Peyer's patch (tissue), 4 donors: Measurements from ENCODE around the gene PYGL.

Experiments
- POLR2A ChIP-seq, 2 donors: fragments of 450-650 bp; IDR thresholded peaks; one replicate each; pipeline ENCODE4 v1.5.1; 2017; ENCODE audit warnings: antibody characterized with exemption in 2 of 2, mild to moderate bottlenecking in 2 of 2, moderate library complexity in 2 of 2
- TF ChIP-seq, protein P1 (sequence below), 6 experiments: fragments of 450-650 bp in 4 of 6; fragments of 200-600 bp in 2 of 6; sonication (generic) in 1 of 6; IDR thresholded peaks; one replicate each; pipeline ENCODE4 v1.5.1; 2017 to 2019; ENCODE audit warnings: antibody characterized with exemption in 6 of 6, mild to moderate bottlenecking in 3 of 6, moderate library complexity in 1 of 6

DNA sequence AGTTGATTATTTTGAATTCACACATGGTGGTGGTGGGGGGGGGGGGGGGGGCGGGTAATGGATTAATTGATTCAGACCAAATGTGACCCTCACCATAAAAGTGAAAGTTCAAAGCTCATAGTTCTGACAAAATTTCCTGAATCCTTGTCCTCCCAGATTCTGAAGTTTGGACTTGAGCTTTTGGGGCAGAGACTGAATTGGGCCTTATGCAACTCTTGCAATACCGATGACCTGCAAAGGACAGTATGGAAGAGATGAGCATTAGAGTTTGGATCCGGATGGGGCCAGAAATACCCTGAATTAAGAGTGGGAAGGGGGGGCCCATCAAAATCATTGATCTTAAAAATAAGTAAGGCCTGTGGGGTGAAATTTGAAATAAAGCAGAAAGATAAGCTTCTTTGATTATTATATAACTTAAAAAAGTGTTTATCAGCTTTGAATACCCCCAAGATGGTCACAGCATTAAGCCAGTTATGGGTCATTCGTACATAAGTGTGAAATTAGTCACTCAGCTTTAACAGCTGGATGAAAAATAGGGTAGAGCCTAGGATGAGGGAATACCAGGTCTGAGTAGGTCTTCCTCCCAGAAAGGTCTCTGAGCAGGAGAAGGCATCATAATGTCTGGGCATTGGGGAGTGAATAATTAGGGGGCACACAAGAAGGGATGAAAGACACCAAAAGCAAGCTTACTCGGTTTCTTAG lies 2.1 kb upstream of the PYGL start:
- TF ChIP-seq, protein P1, sequence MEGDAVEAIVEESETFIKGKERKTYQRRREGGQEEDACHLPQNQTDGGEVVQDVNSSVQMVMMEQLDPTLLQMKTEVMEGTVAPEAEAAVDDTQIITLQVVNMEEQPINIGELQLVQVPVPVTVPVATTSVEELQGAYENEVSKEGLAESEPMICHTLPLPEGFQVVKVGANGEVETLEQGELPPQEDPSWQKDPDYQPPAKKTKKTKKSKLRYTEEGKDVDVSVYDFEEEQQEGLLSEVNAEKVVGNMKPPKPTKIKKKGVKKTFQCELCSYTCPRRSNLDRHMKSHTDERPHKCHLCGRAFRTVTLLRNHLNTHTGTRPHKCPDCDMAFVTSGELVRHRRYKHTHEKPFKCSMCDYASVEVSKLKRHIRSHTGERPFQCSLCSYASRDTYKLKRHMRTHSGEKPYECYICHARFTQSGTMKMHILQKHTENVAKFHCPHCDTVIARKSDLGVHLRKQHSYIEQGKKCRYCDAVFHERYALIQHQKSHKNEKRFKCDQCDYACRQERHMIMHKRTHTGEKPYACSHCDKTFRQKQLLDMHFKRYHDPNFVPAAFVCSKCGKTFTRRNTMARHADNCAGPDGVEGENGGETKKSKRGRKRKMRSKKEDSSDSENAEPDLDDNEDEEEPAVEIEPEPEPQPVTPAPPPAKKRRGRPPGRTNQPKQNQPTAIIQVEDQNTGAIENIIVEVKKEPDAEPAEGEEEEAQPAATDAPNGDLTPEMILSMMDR (IDR thresholded peaks at IDR 0.05) = no peak
- TF ChIP-seq POLR2A (IDR thresholded peaks at IDR 0.05) = no peak
